ENCODE measurements around the gene SLC23A2.

Gene SLC23A2

GRCh38 chr20:5040345-5040744, 39.0 kb upstream of the SLC23A2 start:
- Histone ChIP-seq H3K9me3 (ENCODE audit: control insufficient read depth, insufficient read depth, low read depth, low read length) (no peaks in the 10 kb centered on the region), H3K4me1 (ENCODE audit: control insufficient read depth, insufficient read depth, low read length) (no peaks in the 10 kb centered on the region), H3K4me3 (ENCODE audit: low read depth, low read length) (no peak overlapping the region), H3K36me3 (ENCODE audit: control insufficient read depth in 2 of 2, insufficient read depth in 1 of 2, low read length in 2 of 2) (no peaks in the 10 kb centered on the region; a peak in 1 of 3 replicates), H3K27ac (ENCODE audit: extremely low read depth, low read depth, low read length) (no peak overlapping the region)
- TF ChIP-seq ZNF169 (tag by site-specific recombination; IDR thresholded peaks at IDR 0.05) (no peak), ZNF707 (tag by site-specific recombination; IDR thresholded peaks at IDR 0.05) (no peak), ZNF626 (tag by site-specific recombination; IDR thresholded peaks at IDR 0.05) (no peak), ZNF660 (tag by site-specific recombination; IDR thresholded peaks at IDR 0.05) (no peak), INSM2 (tag by site-specific recombination; IDR thresholded peaks at IDR 0.05) (no peak), KLF7 (tag by site-specific recombination; IDR thresholded peaks at IDR 0.05; ENCODE audit: borderline replicate concordance) (no peak), SP7 (tag by site-specific recombination; IDR thresholded peaks at IDR 0.05) (no peak), ZSCAN18 (tag by site-specific recombination; IDR thresholded peaks at IDR 0.05) (no peak), ZNF366 (tag by site-specific recombination; conservative IDR thresholded peaks at IDR 0.05) (no peak), ZSCAN23 (tag by site-specific recombination; IDR thresholded peaks at IDR 0.05) (no peak), ZNF747 (tag by site-specific recombination; IDR thresholded peaks at IDR 0.05) (no peak), ZNF76 (tag by site-specific recombination; IDR thresholded peaks at IDR 0.05; ENCODE audit: borderline replicate concordance, low read depth) (no peak), ZNF529 (tag by site-specific recombination; IDR thresholded peaks at IDR 0.05; ENCODE audit: insufficient replicate concordance) (no peak)
- ChIA-PET POLR2A (no interaction called here), CTCF (interaction anchor here (0.6 to 1.1 kb wide), 4 partner anchors 17 to 413 kb away, joined by 3 to 5 read pairs (median 4); no protein-coding TSS in a partner anchor)

GRCh38 chr20:5039889-5040288, 38.6 kb upstream of the SLC23A2 start:
- Histone ChIP-seq H3K9me3 (ENCODE audit: control insufficient read depth, insufficient read depth, low read depth, low read length) (no peaks in the 10 kb centered on the region), H3K4me3 (ENCODE audit: low read depth, low read length) (no peak overlapping the region), H3K4me1 (ENCODE audit: control insufficient read depth, insufficient read depth, low read length) (no peaks in the 10 kb centered on the region), H3K36me3 (ENCODE audit: control insufficient read depth in 2 of 2, insufficient read depth in 1 of 2, low read length in 2 of 2) (no peaks in the 10 kb centered on the region; a peak in 1 of 3 replicates), H3K27ac (ENCODE audit: extremely low read depth, low read depth, low read length) (no peak overlapping the region)
- ChIA-PET POLR2A (interaction anchor here (0.6 kb wide), 1 partner anchor 595 kb away, joined by 3 read pairs; no protein-coding TSS in a partner anchor), CTCF (interaction anchor here (0.7 to 1.1 kb wide), 3 partner anchors 17 to 413 kb away, joined by 3 to 5 read pairs (median 4); no protein-coding TSS in a partner anchor)
- no peak for TF ChIP-seq PRDM2 (tag by site-specific recombination; IDR thresholded peaks at IDR 0.05; ENCODE audit: borderline replicate concordance)
- no peak for TF ChIP-seq ZNF221 (tag by site-specific recombination; IDR thresholded peaks at IDR 0.05; ENCODE audit: borderline replicate concordance)
- TF ChIP-seq ZNF248 (tag by site-specific recombination; IDR thresholded peaks at IDR 0.05) = no peak
- TF ChIP-seq ZFP41 (tag by site-specific recombination; IDR thresholded peaks at IDR 0.05; ENCODE audit: borderline replicate concordance) = no peak
- TF ChIP-seq ZNF48 (tag by site-specific recombination; IDR thresholded peaks at IDR 0.05) = no peak
- TF ChIP-seq ZNF26 (tag by site-specific recombination; IDR thresholded peaks at IDR 0.05) = no peak
- no peak for TF ChIP-seq ZSCAN23 (tag by site-specific recombination; IDR thresholded peaks at IDR 0.05)
- no peak for TF ChIP-seq AEBP2 (tag by site-specific recombination; IDR thresholded peaks at IDR 0.05; ENCODE audit: borderline replicate concordance)
- no peak for TF ChIP-seq ZNF423 (tag by site-specific recombination; IDR thresholded peaks at IDR 0.05)
- no peak for TF ChIP-seq OVOL3 (tag by site-specific recombination; IDR thresholded peaks at IDR 0.05)

All from HEK293 (cell line).